ENCODE data around the gene SAMD11.
"Not testable (repeated sequence)": the region's sequence is repeated elsewhere in the genome, so short reads cannot be mapped to it uniquely, and the experiment has no call there.

Gene SAMD11

DNA sequence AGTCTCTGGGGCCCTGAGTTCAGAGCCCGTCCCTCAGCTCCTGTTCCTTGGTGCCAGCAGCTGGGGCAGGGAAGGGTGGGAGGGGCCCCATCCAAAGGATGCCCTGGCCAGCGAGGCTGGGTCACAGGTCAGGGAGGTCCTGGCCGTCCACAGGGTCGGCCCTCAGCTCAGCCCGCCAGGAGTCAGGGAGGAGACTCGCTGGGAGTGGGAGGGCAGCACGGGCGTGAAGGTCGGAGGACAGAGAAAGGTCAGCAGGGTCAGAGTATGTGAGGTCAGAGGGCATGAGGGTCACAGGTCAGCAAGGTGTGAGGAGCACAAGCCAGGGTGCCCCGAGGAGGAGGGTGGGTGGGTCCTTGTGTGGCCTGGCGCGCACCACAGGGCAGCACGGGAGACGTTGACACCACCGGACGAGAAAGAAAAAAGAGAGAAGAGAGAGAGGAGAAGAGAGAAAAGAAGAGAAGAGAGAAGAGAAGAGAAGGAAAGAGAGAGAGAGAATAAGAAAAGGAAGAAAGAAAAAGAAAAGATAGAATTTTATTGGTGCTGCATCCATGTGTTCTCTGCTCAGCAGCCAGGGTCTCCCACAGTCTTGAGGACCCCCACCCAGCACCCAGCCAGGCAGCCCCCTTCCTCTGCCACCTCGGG is 51.1 kb downstream of the SAMD11 start:
- in situ Hi-C loops (cut with MboI; ENCODE audit: low sequenced_read_pairs), result no loop called here

DNA sequence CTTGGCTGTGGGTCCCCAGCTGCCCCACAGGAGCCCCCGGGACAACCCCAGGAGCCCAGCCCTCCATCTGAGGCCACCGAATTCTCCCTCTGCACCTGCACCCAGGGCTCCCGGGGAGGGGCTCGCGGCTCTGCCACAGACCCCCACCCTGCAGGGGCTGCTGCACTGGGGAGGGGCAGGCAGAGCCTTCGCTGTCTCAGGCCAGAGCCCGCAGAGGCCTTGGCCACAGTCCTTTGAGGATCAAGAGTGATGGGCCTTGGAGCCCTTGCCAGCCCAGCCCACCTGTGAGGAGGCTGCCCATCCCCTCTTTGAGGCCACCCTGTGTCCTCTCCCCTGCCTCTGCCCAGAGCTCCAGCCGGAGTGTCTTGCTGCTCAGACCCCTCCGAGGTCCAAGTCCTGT is 51.6 kb downstream of the SAMD11 start:
- in situ Hi-C loops (cut with MboI; ENCODE audit: low sequenced_read_pairs), result no loop called here

DNA sequence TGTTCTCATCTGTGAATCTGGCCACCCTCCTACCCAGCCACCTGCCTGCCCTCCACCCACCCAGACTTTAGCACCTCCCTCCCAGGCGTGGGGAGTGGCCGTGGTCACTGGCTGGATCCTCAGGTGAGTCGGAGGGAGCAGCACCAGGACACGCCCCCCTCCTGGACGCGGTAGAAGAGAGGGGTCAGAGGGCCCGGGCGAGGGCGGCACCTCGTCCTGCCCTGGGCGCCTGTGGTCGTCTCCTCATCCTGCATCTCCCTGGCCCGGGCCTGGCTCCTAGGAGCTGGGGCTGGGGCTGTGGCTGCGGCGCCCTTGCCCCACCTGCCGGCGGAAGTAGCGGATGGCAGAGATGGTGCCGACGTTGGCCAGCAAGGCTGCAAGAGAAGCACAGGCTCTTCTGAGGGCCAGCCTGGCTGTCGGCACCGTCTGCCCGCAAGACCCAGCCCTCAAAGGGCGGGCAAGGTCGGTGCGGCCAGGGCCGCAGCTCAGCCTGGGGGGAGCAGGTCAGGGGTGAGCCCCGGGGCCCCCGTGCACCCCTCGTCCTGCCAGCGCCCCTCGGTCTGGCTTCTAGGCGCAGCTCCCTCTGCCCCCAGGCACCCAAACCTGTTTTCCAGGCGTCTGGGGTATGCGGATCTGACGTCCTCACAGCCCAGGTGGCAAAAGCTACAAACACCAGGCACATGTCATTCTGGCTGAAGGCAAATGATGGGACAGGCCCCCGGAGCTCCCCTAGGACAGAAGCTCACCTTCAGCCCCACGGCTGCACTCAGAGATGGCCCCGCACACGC is 52.4 kb downstream of the SAMD11 start:
- in situ Hi-C loops (cut with MboI; ENCODE audit: low sequenced_read_pairs), result no loop called here

DNA sequence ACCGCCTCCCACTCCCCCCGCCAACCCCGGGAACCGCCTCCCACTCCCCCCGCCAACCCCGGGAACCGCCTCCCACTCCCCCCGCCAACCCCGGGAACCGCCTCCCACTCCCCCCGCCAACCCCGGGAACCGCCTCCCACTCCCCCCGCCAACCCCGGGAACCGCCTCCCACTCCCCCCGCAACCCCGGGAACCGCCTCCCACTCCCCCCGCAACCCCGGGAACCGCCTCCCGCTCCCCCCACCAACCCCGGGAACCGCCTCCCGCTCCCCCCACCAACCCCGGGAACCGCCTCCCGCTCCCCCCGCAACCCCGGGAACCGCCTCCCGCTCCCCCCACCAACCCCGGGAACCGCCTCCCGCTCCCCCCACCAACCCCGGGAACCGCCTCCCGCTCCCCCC is 53.1 kb downstream of the SAMD11 start:
- in situ Hi-C loops (cut with MboI; ENCODE audit: low sequenced_read_pairs), result not testable (repeated sequence)

DNA sequence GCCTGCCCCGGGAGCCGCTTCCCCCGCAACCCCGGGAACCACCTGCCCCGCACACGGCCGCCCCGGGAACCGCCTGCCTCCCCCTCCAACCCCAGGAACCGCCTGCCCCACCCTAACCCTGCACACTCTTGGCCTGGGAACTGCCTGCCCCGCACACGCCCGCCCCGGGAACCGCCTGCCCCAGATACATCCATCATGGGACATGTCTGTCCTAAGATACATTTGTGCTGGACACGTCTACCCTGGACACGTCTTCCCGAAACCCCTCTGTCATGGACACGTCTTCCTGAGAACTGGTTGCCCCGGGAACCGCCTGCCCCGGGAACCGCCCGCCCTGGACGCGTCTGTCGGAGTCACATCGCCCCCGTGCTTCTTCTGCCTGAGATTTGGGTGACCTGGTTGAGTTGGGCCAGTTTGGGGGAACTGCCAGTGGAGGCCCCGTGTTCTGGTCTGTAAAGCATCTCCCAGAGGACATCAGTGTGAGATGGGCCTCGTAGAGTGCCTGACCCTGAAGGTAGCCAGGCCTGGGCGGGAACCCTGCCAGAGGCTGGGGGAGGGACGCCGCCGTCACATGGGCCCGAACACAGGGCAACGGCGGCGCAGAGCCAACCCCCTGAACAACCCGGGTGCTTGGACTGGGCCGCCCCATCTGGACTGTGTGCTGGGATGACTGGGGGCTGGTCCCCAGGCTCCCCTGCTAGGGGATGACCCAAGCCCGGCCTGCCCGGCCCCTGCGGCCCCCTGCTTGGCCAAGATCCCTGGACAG is 54.5 kb downstream of the SAMD11 start:
- in situ Hi-C loops (cut with MboI; ENCODE audit: low sequenced_read_pairs), result no loop called here

DNA sequence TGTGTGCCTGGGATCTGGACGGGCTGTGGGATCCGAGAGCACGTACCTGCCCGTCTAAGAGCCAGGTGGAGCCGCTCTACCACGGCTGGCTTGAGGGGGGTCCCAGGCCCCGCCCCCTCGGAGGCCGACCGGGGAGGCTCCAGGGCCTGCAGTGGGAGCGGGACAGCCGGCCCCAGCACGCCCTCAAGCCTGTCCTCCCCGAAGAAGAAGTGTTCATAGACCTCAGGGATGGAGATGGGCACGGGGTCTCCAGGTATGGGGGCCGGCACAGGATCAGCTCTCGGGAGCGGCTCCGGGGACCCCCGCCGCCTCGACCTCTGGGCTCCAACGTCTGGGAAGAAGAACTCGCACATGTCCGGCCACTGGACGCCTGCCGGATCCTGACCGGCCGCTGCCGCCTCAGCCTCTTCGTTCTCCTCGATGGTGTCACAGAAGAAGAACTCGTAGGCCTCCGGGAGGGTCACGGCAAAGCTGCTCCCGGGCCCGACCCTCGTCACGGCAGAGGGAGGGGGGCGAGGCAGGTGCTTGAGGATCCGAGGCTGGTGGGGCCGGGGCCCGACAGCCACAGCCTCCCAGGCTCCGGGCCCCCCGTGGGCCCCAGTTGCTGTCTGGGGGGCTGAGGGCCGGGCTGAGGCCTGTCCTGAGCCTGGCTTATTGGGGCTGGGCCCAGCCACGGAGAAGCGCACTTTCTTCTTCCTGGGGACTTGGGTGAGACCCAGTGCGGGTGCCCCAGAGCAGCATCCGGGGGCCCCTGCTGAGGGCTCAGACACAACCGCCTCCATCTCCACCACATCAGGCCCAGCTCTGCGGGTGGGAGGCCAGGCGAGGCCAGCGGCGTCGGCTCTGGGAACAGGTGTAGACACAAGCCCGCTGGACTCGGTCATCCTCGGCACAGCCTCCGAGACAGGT is 55.4 kb downstream of the SAMD11 start:
- in situ Hi-C loops (cut with MboI; ENCODE audit: low sequenced_read_pairs), result no loop called here

DNA sequence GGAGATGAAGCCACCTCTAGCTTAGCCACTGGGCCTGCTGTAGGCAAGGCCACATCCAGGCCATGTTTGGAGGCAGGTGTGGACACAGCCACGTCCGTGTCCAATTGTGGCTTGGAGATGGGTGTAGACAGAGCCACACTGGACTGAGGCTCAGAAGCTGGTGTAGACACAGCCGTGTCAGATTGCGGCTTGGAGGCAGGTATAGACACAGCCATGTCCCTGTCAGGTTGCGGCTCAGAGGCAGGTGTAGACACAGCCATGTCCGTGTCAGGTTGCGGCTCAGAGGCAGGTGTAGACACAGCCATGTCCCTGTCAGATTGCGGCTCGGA is 56.0 kb downstream of the SAMD11 start:
- in situ Hi-C loops (cut with MboI; ENCODE audit: low sequenced_read_pairs), result no loop called here

DNA sequence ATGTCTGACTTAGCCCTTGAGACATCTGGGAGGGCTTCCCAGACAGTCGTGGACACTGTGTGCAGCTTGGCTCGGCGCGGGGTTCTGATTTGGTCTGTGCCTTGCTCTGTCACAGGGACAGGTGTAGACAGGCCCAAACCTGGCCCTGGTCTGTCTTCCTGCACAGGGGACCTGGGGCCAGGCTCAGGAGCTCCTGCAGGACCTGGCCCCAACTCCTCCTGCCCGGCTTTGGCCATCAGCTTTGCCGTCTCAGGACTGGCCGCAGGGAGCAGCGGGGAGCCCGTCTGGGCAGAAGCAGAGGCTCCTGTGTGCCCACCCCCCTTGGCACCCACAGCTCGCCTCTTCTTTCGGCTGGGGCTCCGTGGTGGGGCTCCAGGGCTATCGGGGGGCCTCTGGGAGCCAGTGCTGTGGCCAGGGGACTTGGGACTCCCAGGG is 56.4 kb downstream of the SAMD11 start:
- in situ Hi-C loops (cut with MboI; ENCODE audit: low sequenced_read_pairs), result no loop called here

DNA sequence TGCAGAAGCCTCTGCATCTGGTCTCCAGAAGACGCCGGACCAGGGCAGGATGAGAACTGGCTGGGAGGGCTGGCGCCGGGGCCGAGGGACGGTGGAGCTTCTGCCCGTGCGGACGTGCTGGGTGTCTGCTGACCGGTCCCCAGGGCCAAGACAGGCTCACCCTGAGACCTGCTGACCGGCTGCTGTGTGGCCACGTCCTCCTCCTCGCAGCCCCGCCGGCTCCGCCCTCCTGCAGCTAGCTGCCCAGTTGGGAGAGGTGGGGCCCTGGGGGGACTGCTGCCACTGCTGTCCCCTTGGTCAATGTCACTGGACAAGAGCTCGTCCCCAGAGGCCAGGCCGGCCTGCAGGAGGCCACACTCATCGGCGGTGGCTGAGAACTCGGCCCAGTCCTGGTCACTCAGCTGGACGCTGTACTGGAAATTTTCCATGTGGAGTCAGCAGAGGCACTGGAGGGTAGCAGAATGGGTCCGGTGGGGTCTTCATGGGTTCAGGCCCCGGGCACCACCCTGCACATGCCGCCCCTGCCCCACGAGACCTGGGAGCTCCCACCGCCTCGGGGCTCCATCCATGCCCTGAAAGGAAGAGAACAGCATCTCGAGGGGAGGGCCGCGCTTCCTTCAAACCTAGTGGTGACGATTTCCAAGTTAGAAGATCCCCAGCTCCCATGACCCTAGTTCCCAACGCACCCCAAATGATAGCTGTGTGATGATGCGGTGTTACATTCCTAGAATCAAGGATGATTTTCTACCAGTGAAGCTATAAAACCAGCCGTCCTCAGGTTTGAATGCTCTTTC is 57.1 kb downstream of the SAMD11 start:
- in situ Hi-C loops (cut with MboI; ENCODE audit: low sequenced_read_pairs), result no loop called here

DNA sequence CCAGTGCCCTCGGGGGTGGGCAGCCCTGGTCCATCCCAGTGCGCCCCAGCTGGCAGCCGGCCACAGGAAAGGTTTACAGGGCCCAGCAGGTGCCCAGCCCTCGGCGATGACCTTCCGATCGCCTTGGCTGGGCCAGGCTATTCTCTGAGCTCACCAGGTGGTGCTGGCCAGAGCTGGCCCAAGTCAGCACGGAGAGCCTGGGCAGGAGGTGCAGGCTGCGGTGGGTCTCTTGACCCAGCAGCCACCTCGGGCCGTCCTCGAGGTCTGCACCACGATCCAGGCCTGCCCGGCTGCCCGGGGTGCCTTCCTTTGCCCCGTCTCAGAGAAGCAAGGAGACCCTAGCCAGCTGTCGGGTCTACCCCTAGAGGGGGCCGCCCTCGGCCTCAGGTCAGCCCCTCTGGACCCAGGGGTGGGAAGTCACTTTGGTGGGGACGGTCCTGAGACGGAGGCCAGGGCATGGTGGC is 57.8 kb downstream of the SAMD11 start:
- in situ Hi-C loops (cut with MboI; ENCODE audit: low sequenced_read_pairs), result no loop called here

DNA sequence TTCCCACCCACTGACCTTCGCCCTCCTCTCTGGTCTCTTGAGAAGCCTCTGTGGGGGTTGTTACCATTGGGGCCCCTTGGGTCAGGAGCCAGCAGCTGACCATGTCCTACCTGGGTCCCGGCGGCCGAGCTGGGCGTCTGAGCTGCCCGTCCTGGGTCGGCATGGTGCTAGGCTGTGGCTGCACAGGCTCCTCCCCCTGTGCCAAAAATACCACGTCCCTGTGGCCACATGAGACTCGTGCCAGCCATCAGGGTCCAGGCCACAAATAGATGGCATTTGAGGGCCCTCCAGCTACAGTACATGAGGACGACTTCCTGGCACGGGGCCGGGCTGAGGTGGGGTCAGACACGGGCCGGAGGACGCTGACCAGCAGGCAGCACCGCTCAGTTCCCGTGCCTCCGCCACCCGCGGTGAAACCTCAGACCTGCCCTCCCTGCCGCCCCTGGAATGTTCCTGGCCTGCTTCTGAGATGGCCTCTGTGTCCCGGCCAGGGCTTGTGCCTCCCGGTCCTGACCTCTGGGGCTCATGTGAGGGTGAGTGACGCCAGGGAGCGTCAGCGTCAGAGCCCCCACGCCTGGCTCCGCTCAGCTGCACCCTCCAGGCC is 58.3 kb downstream of the SAMD11 start, which contains the start of gene PERM1:
TSS of gene PERM1 (minus strand) at position 139 of the 604 bp plus-strand sequence. CDS start 1,064 bp downstream, outside the sequence.
- in situ Hi-C loops (cut with MboI; ENCODE audit: low sequenced_read_pairs), result no loop called here

DNA sequence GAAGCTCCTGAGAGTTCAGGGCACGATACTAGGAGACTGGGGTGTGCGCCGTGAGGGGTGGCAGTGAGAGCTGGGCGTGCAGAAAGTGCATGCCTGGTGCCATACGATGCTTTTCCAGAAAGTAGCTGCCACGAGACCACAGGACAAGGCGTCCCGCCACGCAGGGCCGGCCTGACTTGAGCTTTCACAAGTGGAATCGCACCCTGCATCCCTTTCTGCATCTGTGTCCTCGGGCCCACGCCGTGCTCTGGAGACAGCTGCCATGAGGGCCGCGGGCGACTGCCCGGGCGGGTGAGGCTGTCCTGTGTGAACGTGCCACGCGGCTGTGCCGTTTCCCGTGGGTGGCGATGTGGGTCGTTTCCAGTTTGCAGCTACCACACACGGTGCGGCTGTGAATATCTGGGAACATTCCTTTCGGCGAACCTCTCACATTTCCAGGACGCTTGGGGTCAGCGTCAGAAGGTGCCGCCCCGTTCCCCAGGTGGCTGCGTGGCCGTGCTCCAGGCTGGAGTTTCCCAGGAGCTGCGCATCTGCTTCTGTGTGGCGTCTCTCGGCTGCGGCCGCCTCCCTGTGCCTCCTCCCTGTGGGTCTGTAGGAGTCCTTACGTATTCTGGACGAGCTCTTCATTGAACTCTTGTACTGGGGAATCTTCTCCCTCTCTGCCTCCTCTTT is 59.2 kb downstream of the SAMD11 start:
- in situ Hi-C loops (cut with MboI; ENCODE audit: low sequenced_read_pairs), result no loop called here

DNA sequence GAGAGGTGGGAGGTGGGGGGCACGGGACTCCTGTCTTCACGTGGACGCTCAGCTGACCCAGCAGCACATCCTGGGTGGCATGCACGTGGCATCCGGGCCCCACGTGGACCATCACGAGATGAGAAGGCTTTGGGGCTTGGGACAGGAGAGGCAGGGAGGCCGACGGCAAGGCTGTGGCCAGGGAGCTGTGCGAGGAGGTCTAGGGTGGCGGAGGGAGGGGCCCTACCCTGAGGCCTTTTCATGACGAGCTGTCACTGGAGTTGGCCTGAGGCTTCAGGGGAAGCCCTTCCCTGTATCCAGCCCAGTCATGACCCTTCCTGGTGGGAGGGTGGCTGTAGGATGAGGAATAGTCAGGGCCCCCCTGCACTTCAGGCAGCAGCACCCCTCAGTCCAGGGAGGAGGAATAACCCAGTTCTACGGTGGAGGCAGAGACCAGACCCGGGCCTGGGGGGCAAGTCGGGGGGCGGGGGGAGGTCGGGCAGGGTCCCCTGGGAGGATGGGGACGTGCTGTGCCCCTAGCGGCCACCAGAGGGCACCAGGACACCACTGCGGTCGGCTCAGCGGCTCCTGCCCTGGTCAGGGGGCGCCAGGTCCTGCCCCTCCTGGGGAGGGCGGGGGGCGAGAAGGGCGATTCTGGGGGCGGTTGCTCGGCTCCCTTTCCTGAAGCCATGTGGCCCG is 60.2 kb downstream of the SAMD11 start:
- in situ Hi-C loops (cut with MboI; ENCODE audit: low sequenced_read_pairs), result no loop called here

DNA sequence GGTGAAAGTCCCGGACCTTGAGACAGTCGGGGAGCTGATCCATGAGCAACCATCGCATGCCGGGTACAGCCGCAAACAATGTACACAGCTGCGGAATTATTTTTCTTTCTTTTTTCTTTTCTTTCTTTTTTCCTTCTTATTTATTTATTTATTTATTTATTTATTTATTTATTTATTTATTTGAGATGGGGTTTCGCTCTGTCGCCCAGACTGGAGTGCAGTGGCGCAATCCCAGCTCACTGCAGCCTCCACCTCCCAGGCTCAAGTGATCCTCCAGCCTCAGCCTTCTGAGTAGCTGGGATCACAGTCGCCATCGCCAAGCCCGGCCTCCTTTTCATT is 60.7 kb downstream of the SAMD11 start:
- in situ Hi-C loops (cut with MboI; ENCODE audit: low sequenced_read_pairs), result no loop called here

DNA sequence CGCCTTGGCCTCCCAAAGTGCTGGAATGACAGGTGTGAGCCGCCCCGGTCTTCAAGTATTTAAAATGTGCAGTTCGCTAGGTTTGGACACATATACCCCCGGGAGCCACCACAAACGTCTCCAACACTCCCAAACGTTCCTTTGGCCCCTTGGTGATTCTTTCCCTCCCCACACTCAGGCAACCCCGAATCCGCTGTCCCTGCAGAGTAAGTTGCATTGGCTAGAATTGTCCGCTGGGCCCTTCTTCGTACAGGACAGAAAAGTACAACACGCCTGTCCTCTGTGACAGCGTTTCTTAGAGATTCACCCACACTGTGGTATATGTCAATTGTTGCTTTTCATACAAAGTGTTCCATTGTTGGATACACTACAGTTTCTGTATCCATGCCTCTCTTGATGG is 61.4 kb downstream of the SAMD11 start:
- in situ Hi-C loops (cut with MboI; ENCODE audit: low sequenced_read_pairs), result no loop called here

DNA sequence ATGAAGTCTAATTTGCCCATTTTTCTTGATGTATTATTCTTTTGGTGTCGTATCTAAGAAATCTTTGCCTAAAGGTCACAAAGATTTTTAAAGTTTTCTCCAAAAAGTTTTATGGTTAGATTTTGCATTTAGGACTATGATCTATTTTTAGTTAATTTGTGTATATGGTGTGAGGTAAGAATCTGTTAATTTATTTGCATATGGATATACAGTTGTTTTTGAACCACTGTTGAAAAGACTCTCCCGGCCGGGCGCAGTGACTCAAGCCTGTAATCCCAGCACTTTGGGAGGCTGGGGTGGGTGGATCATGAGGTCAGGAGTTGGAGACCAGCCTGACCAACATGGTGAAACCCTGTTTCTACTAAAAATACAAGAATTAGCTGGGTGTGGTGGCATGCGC is 64.3 kb downstream of the SAMD11 start:
- in situ Hi-C loops (cut with MboI; ENCODE audit: low sequenced_read_pairs), result not testable (repeated sequence)

DNA sequence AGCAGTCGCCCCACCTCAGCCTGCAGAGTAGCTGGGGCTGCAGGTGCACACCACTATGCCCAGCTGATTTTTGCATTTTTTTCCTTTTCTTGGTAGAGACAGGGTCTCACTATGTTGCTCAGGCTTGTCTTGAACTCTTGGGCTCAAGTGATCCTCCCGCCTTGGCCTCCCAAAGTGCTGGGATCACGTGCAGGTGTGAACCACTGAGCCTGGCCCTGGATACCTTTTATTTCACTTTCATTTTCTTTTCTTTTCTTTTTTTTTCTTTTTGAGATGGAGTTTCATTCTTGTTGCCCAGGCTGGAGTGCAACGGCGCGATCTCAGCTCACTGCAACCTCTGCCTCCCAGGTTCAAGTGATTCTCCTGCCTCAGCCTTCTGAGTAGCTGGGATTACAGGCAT is 67.6 kb downstream of the SAMD11 start:
- in situ Hi-C loops (cut with MboI; ENCODE audit: low sequenced_read_pairs), result not testable (repeated sequence)

DNA sequence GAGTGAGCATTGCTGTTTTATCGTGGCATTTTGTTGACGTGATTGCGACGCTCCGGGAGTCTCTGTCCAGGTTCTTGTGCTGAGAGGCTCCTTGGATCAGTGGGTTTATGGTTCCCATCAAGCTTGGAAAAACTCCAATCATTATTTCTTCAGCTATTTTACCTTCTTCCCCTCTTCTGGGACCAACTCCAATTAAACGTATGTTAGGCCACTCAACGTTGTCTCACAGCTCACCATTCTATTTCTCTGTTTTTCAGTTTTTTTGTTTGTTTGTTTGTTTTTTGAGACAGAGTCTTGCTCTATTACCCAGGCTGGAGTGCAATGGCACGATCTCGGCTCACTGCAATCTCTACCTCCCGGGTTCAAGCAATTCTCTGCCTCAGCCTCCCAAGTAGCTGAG is 68.2 kb downstream of the SAMD11 start:
- in situ Hi-C loops (cut with MboI; ENCODE audit: low sequenced_read_pairs), result no loop called here

DNA sequence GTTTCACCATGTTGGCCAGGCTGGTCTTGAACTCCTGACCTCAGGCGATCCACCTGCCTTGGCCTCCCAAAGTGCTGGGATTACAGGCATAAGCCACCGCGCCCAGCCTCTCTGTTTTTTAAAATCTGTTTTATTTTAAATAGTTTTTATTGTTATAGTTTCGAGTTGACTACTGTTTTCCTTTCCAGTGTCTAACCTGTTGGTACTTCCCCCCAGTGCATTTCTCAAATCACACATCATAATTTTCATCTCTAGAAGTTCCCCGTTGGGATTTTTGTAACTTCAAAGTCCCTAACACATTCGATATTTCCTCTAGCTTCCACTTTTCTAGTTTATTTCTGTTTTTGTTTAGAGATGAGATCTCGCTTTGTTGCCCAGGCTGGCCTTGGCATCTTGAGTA is 68.6 kb downstream of the SAMD11 start:
- in situ Hi-C loops (cut with MboI; ENCODE audit: low sequenced_read_pairs), result no loop called here
